GM23248 (cell line): Measurements from ENCODE around the gene KDELR3. TPM values are rescaled to one million over a fixed set of nuclear protein-coding genes. Genes with fewer than 3 reads are reported as not detected.
A peak's percentile ranks its signal among the peaks of the same experiment; 100 is the strongest.

Source experiments
- DNase-seq: peaks from one replicate; pipeline ENCODE4 v3.0.0-alpha.2; 2015
- H2AFZ ChIP-seq: fragments of 200-600 bp; sonication (generic); 2 replicates; pipeline ENCODE4 v1.6.1; 2016; ENCODE audit warnings: antibody characterized with exemption
- H3F3A ChIP-seq: fragments of 200-600 bp; sonication (generic); 2 replicates; pipeline ENCODE4 v1.6.1; 2016; ENCODE audit warnings: mild to moderate bottlenecking, antibody characterized with exemption, mixed run types; ENCODE audit not compliant: insufficient read depth
- H3K27ac ChIP-seq: fragments of 200-600 bp; sonication (generic); 2 replicates; pipeline ENCODE4 v1.5.1; 2016; ENCODE audit warnings: mild to moderate bottlenecking
- H3K27me3 ChIP-seq: fragments of 200-600 bp; sonication (generic); replicated peaks from 2 replicates; pipeline ENCODE4 v1.6.1; 2016; ENCODE audit warnings: mild to moderate bottlenecking; ENCODE audit not compliant: insufficient read depth
- H3K36me3 ChIP-seq: fragments of 200-600 bp; sonication (generic); 2 replicates; pipeline ENCODE4 v1.6.1; 2016; ENCODE audit warnings: low read depth, mild to moderate bottlenecking
- H3K4me1 ChIP-seq: fragments of 200-600 bp; sonication (generic); 2 replicates; pipeline ENCODE4 v1.6.1; 2016; ENCODE audit warnings: mild to moderate bottlenecking; ENCODE audit not compliant: insufficient read depth
- H3K4me2 ChIP-seq: fragments of 200-600 bp; sonication (generic); one replicate; pipeline ENCODE4 v1.6.1; 2016; ENCODE audit warnings: mild to moderate bottlenecking; ENCODE audit not compliant: unreplicated experiment
- H3K4me3 ChIP-seq: fragments of 200-600 bp; sonication (generic); 2 replicates; pipeline ENCODE4 v1.5.1; 2016; ENCODE audit warnings: mild to moderate bottlenecking
- H3K79me2 ChIP-seq: fragments of 200-600 bp; sonication (generic); 2 replicates; pipeline ENCODE4 v1.6.1; 2016; ENCODE audit warnings: mild to moderate bottlenecking; ENCODE audit not compliant: insufficient read depth
- H3K9ac ChIP-seq: fragments of 200-600 bp; sonication (generic); 2 replicates; pipeline ENCODE4 v1.6.1; 2016; ENCODE audit warnings: mild to moderate bottlenecking
- H3K9me2 ChIP-seq: fragments of 200-600 bp; sonication (generic); 2 replicates; pipeline ENCODE4 v1.6.1; 2016; ENCODE audit warnings: mixed run types, mild to moderate bottlenecking, moderate library complexity; ENCODE audit not compliant: insufficient read depth
- H3K9me3 ChIP-seq: fragments of 200-600 bp; sonication (generic); one replicate; pipeline ENCODE4 v1.6.1; 2017; ENCODE audit warnings: low read depth
- H4K20me1 ChIP-seq: fragments of 200-600 bp; sonication (generic); 2 replicates; pipeline ENCODE4 v1.6.0; 2016; ENCODE audit not compliant: insufficient read depth
- EZH2 ChIP-seq: fragments of 200-600 bp; sonication (generic); IDR thresholded peaks from 2 replicates; pipeline ENCODE4 v1.6.1; 2018; ENCODE audit warnings: antibody characterized with exemption, mild to moderate bottlenecking; ENCODE audit not compliant: insufficient read depth, poor library complexity, severe bottlenecking
- EZH2phosphoT487 ChIP-seq: fragments of 200-600 bp; sonication (generic); IDR thresholded peaks from 2 replicates; pipeline ENCODE4 v1.6.1; 2018; ENCODE audit warnings: antibody characterized with exemption, moderate library complexity, mild to moderate bottlenecking, low read depth; ENCODE audit not compliant: insufficient read depth
- WGBS, 2 experiments: methylation state at CpG; one replicate each; pipeline ENCODE4 v1.1.6; 2015 to 2017; ENCODE audit warnings: low lambda C conversion rate in 2 of 2, low coverage in 1 of 2; ENCODE audit errors: missing lambda C conversion rate in 2 of 2; 5-methylcytosine and 5-hydroxymethylcytosine counted together
- in situ Hi-C: fragments of 300-500 bp; cut with MboI; formaldehyde crosslinking; loops from 2 replicates; pipeline ENCODE4 v1.15.0; 2020
- polyA plus RNA-seq: library from polyadenylated mRNA; unstranded; fragments of >200 nt; fragmentation: Nextera tagmentation; extraction: Ambion mirVana; gene quantifications from 2 replicates; pipeline ENCODE4 v1.2.1, GENCODE V29; 2016
- total RNA-seq: library from RNA; depleted of rRNA; stranded (reverse); fragments of >200 nt; shearing (Covaris generic); gene quantifications from 2 replicates; pipeline ENCODE4 v1.2.3, GENCODE V29; 2014

Gene KDELR3
- total and polyA plus RNA-seq, 2 experiments from 2014 or later, result 191 to 326 TPM

DNA sequence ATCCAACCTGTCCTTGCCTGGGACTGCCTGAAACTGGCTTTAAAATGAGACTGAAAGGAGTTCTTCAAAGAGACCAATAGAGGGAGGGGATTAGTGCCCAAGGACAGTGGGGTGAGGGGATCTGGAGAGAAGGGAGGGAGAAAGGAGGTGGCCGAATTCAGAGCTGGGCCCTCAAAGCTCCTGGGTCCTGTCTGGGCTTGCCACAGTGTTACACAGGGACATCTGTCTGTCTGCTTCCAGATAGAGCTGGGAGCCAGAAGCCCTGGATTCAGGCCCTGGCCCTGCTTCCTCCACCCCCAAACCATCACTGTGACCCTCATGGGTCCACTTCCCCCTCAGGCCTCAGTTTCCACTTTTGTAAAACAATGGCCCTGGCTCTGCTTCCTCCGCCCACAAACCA, 16.5 kb upstream of the KDELR3 start:
- 74 to 88% methylated on average over 2 of the region's 2 CpGs for WGBS, 2 experiments
- H3K9ac ChIP-seq, result no peak overlapping the region
- no peaks in the 10 kb centered on the region for H3K36me3 ChIP-seq
- no peaks in the 10 kb centered on the region for H3K79me2 ChIP-seq
- no peak overlapping the region for H3K4me3 ChIP-seq
- H3K27me3 ChIP-seq, result peaks cover 34% of the 10 kb centered on the region
- H4K20me1 ChIP-seq, result no peaks in the 10 kb centered on the region
- no peak overlapping the region for H2AFZ ChIP-seq
- H3K9me3 ChIP-seq, result no peaks in the 10 kb centered on the region
- TF ChIP-seq EZH2 (no peak), EZH2phosphoT487 (no peak)
- H3K9me2 ChIP-seq, result no peaks in the 10 kb centered on the region
- in situ Hi-C loops, result no loop called here
- no peak for DNase-seq
- no peaks in the 10 kb centered on the region for H3F3A ChIP-seq
- no peaks in the 10 kb centered on the region for H3K4me1 ChIP-seq
- no peak overlapping the region for H3K4me2 ChIP-seq
- H3K27ac ChIP-seq, result no peak overlapping the region

DNA sequence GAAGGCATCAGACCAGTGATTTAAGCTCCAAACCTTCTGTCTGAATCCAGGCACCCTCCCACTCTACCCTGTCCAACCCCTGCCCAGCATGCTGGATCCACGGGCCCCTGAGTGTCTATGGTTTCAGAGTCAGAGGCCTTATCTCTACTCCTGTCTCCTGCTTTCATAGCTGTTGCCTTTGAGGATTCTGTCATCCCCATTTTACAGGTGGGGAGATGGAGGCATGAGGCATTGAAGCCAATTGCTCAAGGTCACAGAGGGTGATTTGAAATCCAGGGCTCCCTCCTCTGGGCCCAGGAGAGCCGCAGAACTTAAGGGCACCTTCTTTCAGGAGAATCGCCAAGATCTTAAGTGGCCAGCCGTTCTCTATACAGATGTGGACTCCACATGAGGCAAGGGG, 16.0 kb upstream of the KDELR3 start:
- H3K27me3 ChIP-seq, result peaks cover 39% of the 10 kb centered on the region
- no peaks in the 10 kb centered on the region for H3K36me3 ChIP-seq
- no peaks in the 10 kb centered on the region for H3K4me1 ChIP-seq
- 80 to 84% methylated on average over 4 of the region's 4 CpGs for WGBS, 2 experiments
- TF ChIP-seq EZH2phosphoT487, result no peak
- TF ChIP-seq EZH2, result no peak
- no peaks in the 10 kb centered on the region for H3F3A ChIP-seq
- H3K9me3 ChIP-seq, result no peaks in the 10 kb centered on the region
- no peak overlapping the region for H3K4me2 ChIP-seq
- no peaks in the 10 kb centered on the region for H3K79me2 ChIP-seq
- H3K9me2 ChIP-seq, result no peaks in the 10 kb centered on the region
- no peak overlapping the region for H3K27ac ChIP-seq
- H3K4me3 ChIP-seq, result no peak overlapping the region
- H2AFZ ChIP-seq, result no peak overlapping the region
- in situ Hi-C loops, result no loop called here
- no peak for DNase-seq
- H3K9ac ChIP-seq, result no peak overlapping the region
- no peaks in the 10 kb centered on the region for H4K20me1 ChIP-seq

DNA sequence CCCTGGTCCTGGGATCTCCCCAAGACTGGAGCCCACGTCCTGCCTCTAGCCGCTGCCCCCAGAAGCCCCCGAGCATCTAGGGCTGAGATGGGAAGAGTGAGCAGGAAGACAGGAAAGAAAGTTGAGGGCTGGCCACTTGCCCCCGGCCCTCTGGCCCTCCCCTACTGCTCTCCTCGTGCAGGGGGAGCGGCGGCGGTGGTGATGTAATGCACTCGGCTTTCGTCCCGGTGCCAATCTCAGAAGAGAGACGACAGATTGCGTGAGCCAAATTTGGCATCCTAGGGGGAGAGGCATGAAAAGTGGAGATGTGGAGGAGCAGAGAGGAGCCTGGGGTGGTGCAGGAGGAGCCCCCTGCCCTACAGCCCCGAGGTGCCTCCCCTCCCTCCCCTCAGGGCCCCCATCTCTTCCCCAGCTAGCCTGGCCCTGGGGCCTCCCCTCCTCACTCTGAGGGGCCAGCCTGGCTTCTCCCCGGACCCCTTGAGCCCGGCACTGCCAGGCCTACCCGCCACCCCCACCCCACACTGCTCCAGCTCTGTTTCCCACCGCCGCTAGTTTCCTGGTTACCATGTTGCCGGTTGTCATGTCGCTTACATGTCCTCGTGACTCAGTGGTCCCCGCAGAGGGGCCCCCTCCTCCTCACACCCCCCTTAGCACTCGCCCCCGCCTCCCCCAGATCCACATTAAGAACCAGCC, 15.4 kb upstream of the KDELR3 start:
- H3K9ac ChIP-seq, result no peak overlapping the region
- DNase-seq, result peak; percentile 64
- WGBS, 2 experiments, result 23% methylated on average over 13 to 25 of the region's 25 CpGs
- in situ Hi-C loops, result no loop called here
- H3K27ac ChIP-seq, result no peak overlapping the region
- H2AFZ ChIP-seq, result no peak overlapping the region
- H3K9me3 ChIP-seq, result no peaks in the 10 kb centered on the region
- H3K79me2 ChIP-seq, result no peaks in the 10 kb centered on the region
- no peak overlapping the region for H3K4me2 ChIP-seq
- no peaks in the 10 kb centered on the region for H3K4me1 ChIP-seq
- peaks cover 46% of the 10 kb centered on the region for H3K27me3 ChIP-seq
- H3F3A ChIP-seq, result no peaks in the 10 kb centered on the region
- H3K4me3 ChIP-seq, result no peak overlapping the region
- H4K20me1 ChIP-seq, result no peaks in the 10 kb centered on the region
- no peaks in the 10 kb centered on the region for H3K36me3 ChIP-seq
- H3K9me2 ChIP-seq, result no peaks in the 10 kb centered on the region
- TF ChIP-seq EZH2phosphoT487, result no peak
- no peak for TF ChIP-seq EZH2

DNA sequence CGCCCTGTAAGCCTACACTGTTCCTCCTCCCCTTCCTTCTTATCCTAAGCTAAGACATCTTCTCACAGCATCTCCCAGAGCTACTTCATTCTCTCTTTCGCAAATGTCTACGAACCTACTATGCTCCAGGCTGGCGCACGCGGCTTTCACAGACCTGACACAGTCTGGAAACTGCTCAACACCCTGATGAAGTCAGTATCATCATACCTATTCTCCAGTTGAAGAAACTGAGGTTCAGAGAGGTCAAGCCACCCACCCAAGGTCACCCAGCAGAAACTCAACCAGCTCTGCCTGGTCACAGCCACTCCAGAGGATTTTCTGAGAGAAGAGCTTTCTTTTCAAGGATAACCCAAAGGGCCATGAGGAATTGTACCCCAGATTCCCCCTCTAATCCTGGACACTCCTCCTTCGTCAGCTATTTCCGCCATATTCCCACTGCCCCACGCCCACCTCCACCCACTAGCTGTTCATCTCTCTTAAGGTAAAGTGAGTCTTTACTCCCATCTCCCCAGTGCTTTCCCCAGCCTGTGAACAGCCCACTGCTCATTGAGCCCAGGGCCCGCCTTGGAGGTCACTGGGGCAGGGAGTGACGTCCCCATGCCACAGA, 14.7 kb upstream of the KDELR3 start:
- Histone ChIP-seq H3K4me2 (no peak overlapping the region), H3K79me2 (no peaks in the 10 kb centered on the region), H3K9ac (no peak overlapping the region), H3K4me3 (no peak overlapping the region), H3K27ac (no peak overlapping the region), H3K4me1 (no peaks in the 10 kb centered on the region), H3F3A (no peaks in the 10 kb centered on the region), H2AFZ (no peak overlapping the region), H3K9me3 (no peaks in the 10 kb centered on the region), H3K9me2 (no peaks in the 10 kb centered on the region), H3K27me3 (peaks cover 49% of the 10 kb centered on the region), H3K36me3 (no peaks in the 10 kb centered on the region), H4K20me1 (no peaks in the 10 kb centered on the region)
- no peak for DNase-seq
- WGBS, 2 experiments, result 76 to 80% methylated on average over 11 of the region's 11 CpGs
- TF ChIP-seq EZH2phosphoT487 (no peak), EZH2 (no peak)
- in situ Hi-C loops, result no loop called here
